Testis (tissue), 2 donors: ENCODE data around the gene CSTF3.

Experiments
- POLR2A ChIP-seq: fragments of 450-650 bp; IDR thresholded peaks from one replicate; pipeline ENCODE4 v1.6.1; 2017; ENCODE audit warnings: antibody characterized with exemption, mild to moderate bottlenecking, moderate library complexity
- TF ChIP-seq, protein P1 (sequence below), 3 experiments: fragments of 450-650 bp in 2 of 3; fragments of 200-600 bp in 1 of 3; sonication (generic) in 1 of 3; IDR thresholded peaks; one replicate each; pipeline ENCODE4 v1.5.1; 2016 to 2019; ENCODE audit warnings: antibody characterized with exemption in 3 of 3, mild to moderate bottlenecking in 2 of 3, moderate library complexity in 1 of 3

DNA sequence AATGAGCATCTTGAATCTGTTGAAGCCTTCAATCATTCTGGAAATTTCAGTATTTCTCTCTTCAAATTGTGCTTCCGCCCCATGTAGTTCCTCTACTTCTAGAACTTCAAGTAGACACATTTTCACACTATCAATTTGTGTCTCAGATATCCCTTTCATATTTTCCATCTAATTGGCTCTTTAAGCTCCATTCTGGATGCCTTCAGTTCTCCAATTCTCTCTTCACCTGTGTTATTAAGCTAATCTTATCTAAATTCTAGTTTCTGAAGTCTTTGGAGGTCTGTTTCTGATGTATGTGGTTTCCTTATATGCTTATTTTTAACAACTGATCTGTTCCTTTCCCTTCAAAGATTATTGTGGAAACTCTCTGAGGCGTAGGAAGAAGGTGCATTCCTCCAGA, 36.3 kb downstream of the CSTF3 start:
- TF ChIP-seq POLR2A: no peak
- TF ChIP-seq, protein P1, sequence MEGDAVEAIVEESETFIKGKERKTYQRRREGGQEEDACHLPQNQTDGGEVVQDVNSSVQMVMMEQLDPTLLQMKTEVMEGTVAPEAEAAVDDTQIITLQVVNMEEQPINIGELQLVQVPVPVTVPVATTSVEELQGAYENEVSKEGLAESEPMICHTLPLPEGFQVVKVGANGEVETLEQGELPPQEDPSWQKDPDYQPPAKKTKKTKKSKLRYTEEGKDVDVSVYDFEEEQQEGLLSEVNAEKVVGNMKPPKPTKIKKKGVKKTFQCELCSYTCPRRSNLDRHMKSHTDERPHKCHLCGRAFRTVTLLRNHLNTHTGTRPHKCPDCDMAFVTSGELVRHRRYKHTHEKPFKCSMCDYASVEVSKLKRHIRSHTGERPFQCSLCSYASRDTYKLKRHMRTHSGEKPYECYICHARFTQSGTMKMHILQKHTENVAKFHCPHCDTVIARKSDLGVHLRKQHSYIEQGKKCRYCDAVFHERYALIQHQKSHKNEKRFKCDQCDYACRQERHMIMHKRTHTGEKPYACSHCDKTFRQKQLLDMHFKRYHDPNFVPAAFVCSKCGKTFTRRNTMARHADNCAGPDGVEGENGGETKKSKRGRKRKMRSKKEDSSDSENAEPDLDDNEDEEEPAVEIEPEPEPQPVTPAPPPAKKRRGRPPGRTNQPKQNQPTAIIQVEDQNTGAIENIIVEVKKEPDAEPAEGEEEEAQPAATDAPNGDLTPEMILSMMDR (IDR thresholded peaks at IDR 0.05): no peak
